Middle frontal gyrus (tissue), 1 donor: ENCODE data around the gene SDK1.

Source experiments
- DNase-seq: peaks from one replicate; pipeline ENCODE4 v3.0.0-alpha.2; 2015; ENCODE audit warnings: low spot score; ENCODE audit errors: extremely low spot score

The SDK1 gene

GRCh38 chr7:4127909-4128560 lies 827.0 kb downstream of the SDK1 start:
- DNase-seq = no peak

DNA sequence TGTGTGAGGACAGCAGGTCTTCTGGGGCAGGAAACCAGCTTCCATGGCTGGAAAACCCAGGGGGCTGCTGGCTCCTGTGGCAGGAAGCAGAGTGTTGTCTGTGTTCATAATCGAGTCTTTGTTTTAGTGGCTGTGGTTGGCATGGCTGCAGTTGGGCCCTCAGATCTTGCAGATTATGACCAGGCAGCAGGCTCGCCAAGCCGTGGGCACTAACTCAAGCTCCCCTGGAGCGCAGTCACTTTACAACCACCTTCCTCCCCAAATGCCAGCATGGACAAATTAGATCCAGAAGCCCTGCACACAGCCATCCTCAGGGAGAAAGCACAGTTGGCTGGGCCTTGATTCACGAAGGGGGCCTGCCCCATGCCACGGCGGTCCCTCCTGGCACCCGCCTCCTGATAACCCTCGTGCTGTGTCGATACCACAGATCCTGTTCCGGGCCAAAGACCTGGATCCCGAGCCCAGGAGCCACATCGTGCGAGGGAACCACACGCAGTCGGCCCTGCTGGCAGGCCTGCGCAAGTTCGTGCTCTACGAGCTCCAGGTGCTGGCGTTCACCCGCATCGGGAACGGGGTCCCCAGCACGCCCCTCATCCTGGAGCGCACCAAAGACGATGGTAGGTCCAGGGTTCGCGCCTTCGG lies 828.5 kb downstream of the SDK1 start:
- DNase-seq = no peak

DNA sequence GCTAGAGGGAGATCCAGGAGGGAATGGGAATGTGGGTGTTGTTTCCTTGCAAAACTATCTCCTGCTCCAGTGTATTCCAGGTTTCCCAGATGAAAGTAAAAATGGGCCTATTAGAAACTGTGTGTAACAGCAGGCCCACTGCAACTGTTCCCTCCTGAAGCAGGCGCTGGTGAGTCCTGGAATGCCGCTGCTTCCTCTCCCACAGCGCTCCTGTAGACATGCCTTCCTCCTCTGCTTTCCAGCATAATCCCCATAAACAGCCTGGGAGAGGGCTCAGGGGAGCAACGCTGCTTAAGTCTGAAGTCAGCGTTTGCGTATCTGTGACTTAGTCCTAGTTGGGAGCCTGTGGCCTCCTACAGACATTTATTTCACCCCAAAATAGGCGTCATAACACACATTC lies 830.0 kb downstream of the SDK1 start:
- no peak for DNase-seq

GRCh38 chr7:4132221-4132620 lies 831.2 kb downstream of the SDK1 start:
- DNase-seq = no peak

GRCh38 chr7:4133491-4134044 lies 832.5 kb downstream of the SDK1 start:
- DNase-seq = no peak

DNA sequence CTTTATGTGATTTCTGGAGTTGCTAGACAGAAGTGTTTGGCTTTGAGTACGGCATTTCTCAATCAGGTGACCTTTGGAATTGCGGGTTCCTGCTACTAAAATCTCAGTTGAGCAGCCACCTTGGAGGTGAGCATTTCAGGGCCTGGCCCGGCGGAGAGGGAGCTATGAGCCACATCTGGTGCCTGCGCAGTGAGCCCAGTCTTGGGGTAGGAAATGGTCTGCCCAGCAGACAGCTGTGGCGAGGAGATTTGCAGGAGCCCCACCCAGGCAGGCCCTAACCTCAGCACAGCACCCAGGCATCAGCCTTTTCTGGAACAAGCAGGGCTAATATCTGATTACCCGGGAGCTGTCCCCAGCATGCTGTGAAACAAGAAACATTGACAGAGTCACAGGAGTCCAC lies 833.2 kb downstream of the SDK1 start:
- DNase-seq = no peak

GRCh38 chr7:4134631-4135030 lies 833.6 kb downstream of the SDK1 start:
- no peak for DNase-seq

DNA sequence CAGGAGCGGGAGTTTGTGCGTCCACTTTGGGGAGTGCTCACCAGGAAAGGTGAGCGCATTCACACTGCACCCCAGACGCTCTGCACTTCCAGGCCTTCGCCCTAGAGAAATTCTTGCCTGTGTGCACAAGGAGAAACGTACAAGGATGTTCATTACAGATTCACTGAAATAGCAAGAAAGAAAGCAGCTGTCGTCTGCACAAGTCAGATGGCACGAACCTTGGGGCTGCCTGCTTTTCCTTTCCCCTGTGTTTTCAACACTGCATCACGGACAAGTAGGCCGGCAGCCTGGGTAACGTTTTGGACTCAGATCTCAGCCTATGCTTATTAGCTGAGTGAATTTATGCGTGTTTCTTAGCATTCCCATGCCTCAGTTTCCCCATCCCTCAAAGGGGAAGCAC lies 834.2 kb downstream of the SDK1 start:
- no peak for DNase-seq

DNA sequence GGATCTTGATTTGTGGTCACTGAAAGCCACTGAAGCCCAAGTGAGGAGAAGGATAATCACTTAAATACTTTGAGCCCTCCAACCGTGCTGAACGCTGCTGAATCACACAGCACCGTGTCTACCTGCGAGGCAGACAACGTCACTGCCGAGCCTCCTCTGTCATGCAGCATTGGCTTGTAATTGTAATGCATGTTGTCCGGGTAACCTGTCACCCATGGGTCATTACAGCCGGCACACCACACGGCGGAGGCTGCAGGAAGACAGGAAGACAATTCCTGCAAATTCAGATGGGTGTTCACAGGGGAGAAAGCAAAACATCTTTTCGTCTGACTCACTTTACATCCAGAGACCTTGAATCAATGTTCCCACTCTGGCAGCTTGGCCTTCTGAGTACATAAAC lies 835.0 kb downstream of the SDK1 start:
- DNase-seq = no peak

DNA sequence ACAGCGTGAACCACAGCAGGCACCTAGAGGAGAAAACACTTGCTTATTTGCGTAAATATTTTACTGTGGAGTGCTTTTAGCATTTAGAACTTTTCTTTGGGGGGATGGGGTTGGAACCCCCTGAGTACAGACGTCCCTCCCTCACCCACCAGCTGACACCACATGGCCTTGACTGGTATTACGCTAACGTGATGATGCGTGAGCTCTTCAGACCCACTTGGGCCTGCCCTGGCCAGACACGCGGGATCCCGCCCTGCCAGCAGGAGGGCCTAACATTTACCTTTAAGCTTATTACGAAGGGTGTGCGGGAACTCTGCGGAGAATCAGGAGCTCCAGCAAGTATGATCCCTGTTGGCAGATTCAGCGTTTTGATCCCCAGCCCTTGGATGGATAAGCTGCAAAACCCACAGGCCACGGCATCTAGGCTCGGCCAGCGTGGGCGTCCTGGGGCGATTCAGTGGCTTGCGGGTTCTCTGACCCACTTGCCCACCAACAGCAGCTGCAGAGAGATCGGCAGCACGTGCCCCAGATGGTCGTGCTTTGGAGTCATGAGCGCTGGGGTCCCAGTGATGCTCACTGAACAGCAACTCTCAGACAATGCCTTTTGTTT lies 835.6 kb downstream of the SDK1 start:
- no peak for DNase-seq

DNA sequence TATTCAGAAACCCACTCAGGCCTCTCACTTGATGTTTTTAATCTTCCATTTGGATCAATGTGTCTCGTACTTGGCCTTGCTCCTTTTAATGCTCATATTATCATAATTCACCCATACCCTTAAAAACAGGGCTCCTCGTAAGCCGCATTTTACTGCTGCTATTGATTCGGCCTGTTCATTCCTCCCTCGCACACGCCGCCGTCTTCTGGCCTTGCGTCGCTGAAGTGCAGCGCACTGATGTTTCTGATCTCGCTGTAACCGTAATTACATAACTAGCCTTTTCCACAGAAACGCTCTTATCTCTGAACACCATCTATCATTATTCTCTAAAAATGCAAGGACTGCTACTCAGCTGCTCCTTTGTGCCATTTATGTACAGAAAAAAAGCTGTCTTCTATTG lies 836.5 kb downstream of the SDK1 start:
- no peak for DNase-seq

- DNase-seq = no peak
Observed at GRCh38 chr7:4138866-4139265, 837.8 kb downstream of the SDK1 start.

DNA sequence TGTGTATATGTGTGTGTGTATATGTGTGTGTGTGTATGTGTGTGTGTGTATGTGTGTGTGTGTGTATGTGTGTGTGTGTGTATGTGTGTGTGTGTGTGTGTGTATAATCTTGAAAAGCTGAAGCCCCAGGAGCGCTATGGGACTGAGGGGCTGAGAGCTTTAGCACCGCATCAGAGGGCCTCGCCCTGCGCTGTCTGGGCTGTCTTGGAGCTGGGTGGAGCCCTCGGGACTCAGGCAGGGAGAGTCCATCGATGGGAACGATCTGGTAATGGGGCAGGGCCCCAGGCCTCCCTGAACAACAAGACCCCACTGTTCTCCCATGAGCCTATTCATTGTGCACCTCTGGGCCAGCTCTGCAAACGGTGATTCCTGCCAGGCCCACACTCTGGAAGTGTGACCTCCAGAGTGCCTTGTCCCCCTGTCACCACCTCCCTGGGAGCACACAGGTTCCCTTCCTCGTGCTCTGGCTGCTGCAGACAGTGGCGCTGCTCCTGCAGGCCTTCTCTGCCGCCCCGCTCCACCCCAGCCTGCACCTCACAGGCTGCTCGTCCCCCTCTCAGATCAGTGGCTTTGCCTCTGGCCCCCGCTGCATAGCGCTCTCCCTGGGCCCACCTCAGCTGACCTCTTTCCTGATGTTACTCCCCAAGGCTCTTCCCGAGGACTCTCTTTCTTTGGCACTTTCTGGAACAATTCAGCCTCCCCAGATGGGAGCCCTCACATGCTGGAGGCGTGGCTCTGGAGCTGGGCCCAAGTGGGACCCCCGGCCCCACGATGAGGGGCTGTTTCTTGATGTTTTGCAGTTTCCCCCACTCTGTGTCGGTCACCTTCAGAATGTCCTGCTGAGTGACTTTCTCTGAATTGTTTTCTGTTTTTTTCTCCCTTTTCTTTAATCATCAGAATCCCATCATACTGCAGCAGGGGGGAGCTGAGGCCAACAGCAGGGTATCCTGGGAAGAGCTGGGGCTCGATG lies 838.9 kb downstream of the SDK1 start:
- no peak for DNase-seq

DNA sequence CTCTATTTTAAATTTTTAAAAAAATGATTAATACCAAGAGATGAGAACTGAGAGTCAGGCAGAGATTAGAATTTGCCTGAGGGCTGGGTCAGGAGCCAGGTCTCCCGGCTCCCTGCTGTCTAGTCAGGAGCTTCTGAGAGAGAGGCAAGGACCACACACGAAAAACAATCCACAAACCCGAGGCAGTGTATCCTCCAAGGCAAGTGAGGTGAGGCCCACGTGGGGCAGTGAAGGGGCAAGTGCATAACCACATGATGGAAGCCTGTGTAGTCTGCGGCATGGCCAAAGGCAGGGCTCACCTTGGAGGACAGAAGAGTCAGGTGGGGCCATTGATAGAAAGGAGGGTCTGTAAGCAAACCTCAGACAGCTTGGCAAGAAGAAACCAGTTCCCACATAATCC lies 839.9 kb downstream of the SDK1 start:
- DNase-seq = no peak

- no peak for DNase-seq
Observed at GRCh38 chr7:4143006-4143405, 842.0 kb downstream of the SDK1 start.

GRCh38 chr7:4143511-4144171 lies 842.6 kb downstream of the SDK1 start:
- DNase-seq = no peak

DNA sequence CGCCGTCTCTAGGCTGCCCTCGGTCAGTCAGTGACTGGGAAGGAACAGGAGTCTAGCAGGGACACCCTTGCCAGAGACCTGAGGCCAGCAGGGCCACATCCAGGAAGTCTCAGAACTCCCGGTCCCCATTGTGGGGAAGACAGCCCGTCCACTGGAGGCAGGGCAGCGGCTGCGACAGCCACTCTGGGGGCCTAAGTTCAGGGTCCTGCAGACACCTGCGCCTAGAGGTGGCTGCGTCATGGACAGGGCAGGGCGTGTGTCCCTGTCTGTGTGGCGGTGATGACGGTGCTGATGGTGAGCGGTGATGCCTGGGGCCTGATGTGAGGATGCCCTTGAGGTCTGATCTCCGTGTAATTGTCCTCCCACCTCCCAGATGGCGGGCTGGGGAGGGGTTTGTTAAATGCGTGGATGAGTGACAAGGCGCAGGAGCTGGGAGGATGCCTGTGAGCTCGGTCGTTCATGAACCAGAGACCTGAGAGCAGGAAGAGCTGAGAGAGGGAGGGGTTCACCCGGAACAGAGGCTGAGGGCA lies 843.2 kb downstream of the SDK1 start:
- no peak for DNase-seq

DNA sequence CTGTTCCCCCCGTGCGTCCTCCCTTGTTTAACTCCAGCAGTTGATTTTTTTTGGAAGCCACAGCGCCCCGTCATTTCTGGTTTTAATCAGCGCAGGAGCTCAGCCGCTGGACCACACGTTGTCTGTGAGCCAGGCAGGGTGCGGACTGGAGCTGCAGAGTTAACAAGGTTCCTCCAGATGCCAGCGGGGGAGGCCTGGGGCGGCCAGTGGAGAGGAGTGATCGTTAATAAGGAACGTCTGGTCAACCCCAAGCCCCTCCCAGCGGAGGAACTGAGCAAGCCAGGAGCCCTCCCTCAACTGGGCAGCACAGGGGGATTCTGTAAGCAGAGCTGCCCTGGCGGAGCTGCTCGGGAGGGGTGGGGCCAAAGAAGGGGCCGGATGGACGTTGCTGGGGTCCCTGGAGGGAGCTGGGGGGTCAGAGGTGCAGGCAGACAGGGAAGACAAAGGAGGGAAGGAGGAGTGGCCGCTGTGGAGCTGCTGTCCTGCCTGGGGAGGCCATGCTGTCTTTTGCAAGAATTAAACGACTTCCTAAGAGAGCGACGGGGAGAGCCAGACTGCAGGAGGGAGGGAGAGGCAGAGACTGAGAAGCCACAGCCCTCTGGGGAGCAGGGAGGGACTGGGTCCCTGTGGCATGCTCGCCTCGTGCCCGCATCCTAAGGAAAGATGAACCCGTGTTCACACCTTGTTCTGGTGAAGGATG lies 843.9 kb downstream of the SDK1 start:
- DNase-seq = no peak

DNA sequence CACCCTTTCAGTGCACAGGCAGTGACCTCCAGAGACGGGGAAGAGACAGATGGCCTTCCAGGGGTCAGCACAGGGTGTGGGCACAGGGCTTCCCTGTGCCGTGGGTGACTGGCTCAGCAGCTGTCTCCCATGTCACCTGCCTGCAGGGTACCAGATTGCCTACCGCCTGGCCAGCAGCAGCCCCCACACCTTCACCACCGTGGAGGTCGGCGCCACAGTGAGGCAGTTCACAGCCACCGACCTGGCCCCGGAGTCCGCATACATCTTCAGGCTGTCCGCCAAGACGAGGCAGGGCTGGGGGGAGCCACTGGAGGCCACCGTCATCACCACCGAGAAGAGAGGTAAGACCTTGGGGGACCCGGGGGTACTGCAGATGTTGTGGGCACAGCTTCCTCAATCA lies 844.5 kb downstream of the SDK1 start:
- DNase-seq = no peak
